ENCODE data around the gene SDR42E2.

DNA sequence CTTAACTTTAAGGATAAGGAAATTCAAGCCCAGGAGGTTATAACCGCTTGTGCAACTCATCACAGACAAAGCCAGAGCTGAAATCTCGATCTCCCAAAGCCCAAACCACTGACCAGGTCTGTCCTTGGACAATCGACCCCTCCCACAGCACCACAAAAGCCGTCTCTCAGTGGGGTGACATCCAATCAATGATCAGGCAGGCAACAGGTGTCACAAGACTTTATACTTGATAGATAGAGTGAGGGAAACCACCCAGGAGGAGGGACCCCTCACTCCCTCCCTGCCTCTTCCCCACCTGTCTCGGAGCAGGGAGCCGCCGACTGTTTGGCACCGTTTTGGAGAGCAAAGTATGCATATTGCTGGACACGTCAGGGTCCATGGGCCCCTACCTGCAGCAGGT, 14.5 kb upstream of the SDR42E2 start:
- no peak for TF ChIP-seq POLR2AphosphoS5 (IDR thresholded peaks at IDR 0.05; ENCODE audit: low read depth, low read length)
- TF ChIP-seq SIN3A (IDR thresholded peaks at IDR 0.05; ENCODE audit: borderline replicate concordance, insufficient read depth, low read length) = no peak
- TF ChIP-seq, protein P1, sequence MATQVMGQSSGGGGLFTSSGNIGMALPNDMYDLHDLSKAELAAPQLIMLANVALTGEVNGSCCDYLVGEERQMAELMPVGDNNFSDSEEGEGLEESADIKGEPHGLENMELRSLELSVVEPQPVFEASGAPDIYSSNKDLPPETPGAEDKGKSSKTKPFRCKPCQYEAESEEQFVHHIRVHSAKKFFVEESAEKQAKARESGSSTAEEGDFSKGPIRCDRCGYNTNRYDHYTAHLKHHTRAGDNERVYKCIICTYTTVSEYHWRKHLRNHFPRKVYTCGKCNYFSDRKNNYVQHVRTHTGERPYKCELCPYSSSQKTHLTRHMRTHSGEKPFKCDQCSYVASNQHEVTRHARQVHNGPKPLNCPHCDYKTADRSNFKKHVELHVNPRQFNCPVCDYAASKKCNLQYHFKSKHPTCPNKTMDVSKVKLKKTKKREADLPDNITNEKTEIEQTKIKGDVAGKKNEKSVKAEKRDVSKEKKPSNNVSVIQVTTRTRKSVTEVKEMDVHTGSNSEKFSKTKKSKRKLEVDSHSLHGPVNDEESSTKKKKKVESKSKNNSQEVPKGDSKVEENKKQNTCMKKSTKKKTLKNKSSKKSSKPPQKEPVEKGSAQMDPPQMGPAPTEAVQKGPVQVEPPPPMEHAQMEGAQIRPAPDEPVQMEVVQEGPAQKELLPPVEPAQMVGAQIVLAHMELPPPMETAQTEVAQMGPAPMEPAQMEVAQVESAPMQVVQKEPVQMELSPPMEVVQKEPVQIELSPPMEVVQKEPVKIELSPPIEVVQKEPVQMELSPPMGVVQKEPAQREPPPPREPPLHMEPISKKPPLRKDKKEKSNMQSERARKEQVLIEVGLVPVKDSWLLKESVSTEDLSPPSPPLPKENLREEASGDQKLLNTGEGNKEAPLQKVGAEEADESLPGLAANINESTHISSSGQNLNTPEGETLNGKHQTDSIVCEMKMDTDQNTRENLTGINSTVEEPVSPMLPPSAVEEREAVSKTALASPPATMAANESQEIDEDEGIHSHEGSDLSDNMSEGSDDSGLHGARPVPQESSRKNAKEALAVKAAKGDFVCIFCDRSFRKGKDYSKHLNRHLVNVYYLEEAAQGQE (IDR thresholded peaks at IDR 0.05; ENCODE audit: insufficient read depth in 1 of 2, low read depth in 2 of 2, low read length in 2 of 2) = no peak

All from PFSK-1 (cell line).